Astrocyte (in vitro differentiated cells and primary cell): ENCODE data around the gene ZNF492. TPM values are rescaled to one million over a fixed set of nuclear protein-coding genes. Genes with fewer than 3 reads are reported as not detected.
"Not testable (repeated sequence)": the region's sequence is repeated elsewhere in the genome, so short reads cannot be mapped to it uniquely, and the experiment has no call there.

ENCODE experiments used
- DNase-seq: peaks from one replicate; pipeline ENCODE4 v3.0.0-alpha.2; 2010; ENCODE audit warnings: low read depth
- FAIRE-seq: peaks from 2 replicates; lab custom pipeline; 2011; peaks lifted over from hg19 to GRCh38; lab: Jason Lieb, UNC
- H2AFZ ChIP-seq: 2 replicates; pipeline ENCODE4 v1.6.0; 2012; ENCODE audit warnings: low read depth, low read length, inconsistent platforms
- H3K27ac ChIP-seq: 2 replicates; pipeline ENCODE4 v1.5.1; 2011; ENCODE audit warnings: low read depth, low read length, inconsistent platforms
- H3K27me3 ChIP-seq: 2 replicates; pipeline ENCODE4 v1.6.0; 2011; ENCODE audit warnings: low read length, inconsistent platforms; ENCODE audit not compliant: insufficient read depth
- H3K36me3 ChIP-seq: 2 replicates; pipeline ENCODE4 v1.5.1; 2011; ENCODE audit warnings: low read length, inconsistent platforms; ENCODE audit not compliant: insufficient read depth
- H3K4me1 ChIP-seq: 2 replicates; pipeline ENCODE4 v1.5.1; 2011; ENCODE audit warnings: low read length, inconsistent platforms; ENCODE audit not compliant: insufficient read depth
- H3K4me2 ChIP-seq: 2 replicates; pipeline ENCODE4 v1.6.0; 2012; ENCODE audit warnings: low read length, inconsistent platforms
- H3K4me3 ChIP-seq: 2 replicates; pipeline ENCODE4 v1.5.1; 2011; ENCODE audit warnings: low read depth, mild to moderate bottlenecking, low read length, inconsistent platforms; ENCODE audit not compliant: insufficient read depth
- H3K79me2 ChIP-seq: 2 replicates; pipeline ENCODE4 v1.6.0; 2012; ENCODE audit warnings: mild to moderate bottlenecking, low read length, inconsistent platforms; ENCODE audit not compliant: insufficient read depth
- H3K9ac ChIP-seq: 2 replicates; pipeline ENCODE4 v1.6.0; 2012; ENCODE audit warnings: mild to moderate bottlenecking, low read length, inconsistent platforms
- H3K9me3 ChIP-seq: 2 replicates; pipeline ENCODE4 v1.5.1; 2012; ENCODE audit warnings: low read depth, mild to moderate bottlenecking, low read length, inconsistent platforms; ENCODE audit not compliant: insufficient read depth
- H4K20me1 ChIP-seq: 2 replicates; pipeline ENCODE4 v1.6.0; 2012; ENCODE audit warnings: low read length, inconsistent platforms; ENCODE audit not compliant: insufficient read depth
- H3K27ac Mint-ChIP-seq: one replicate; pipeline ENCODE4 v1.8.0; 2021; ENCODE audit warnings: mild to moderate bottlenecking, mixed read lengths; ENCODE audit not compliant: unreplicated experiment
- H3K27me3 Mint-ChIP-seq: one replicate; pipeline ENCODE4 v1.8.0; 2021; ENCODE audit warnings: low read depth, mixed read lengths; ENCODE audit not compliant: unreplicated experiment
- H3K36me3 Mint-ChIP-seq: one replicate; pipeline ENCODE4 v1.8.0; 2021; ENCODE audit warnings: low read depth, mixed read lengths; ENCODE audit not compliant: unreplicated experiment
- H3K4me1 Mint-ChIP-seq: one replicate; pipeline ENCODE4 v1.8.0; 2021; ENCODE audit warnings: low read depth, mixed read lengths; ENCODE audit not compliant: unreplicated experiment
- H3K4me3 Mint-ChIP-seq: one replicate; pipeline ENCODE4 v1.8.0; 2021; ENCODE audit warnings: mild to moderate bottlenecking, moderate library complexity, mixed read lengths; ENCODE audit not compliant: unreplicated experiment
- H3K9me3 Mint-ChIP-seq: one replicate; pipeline ENCODE4 v1.8.0; 2021; ENCODE audit warnings: mild to moderate bottlenecking, mixed read lengths; ENCODE audit not compliant: unreplicated experiment
- EZH2 ChIP-seq: IDR thresholded peaks from 2 replicates; pipeline ENCODE4 v1.6.1; 2012; ENCODE audit warnings: mild to moderate bottlenecking, low read length, inconsistent platforms; ENCODE audit not compliant: insufficient read depth
- total RNA-seq: library from RNA; stranded (reverse); gene quantifications from 2 replicates; pipeline ENCODE4 v1.2.1, GENCODE V29; 2021
- TF ChIP-seq, protein P1 (sequence below): IDR thresholded peaks from 2 replicates; pipeline ENCODE4 v1.5.1; 2011; ENCODE audit warnings: low read depth, mild to moderate bottlenecking, inconsistent platforms, low read length, moderate library complexity; ENCODE audit not compliant: insufficient read depth

ZNF492 gene
- total RNA-seq, 1 donor from 2014 or later = not detected

DNA sequence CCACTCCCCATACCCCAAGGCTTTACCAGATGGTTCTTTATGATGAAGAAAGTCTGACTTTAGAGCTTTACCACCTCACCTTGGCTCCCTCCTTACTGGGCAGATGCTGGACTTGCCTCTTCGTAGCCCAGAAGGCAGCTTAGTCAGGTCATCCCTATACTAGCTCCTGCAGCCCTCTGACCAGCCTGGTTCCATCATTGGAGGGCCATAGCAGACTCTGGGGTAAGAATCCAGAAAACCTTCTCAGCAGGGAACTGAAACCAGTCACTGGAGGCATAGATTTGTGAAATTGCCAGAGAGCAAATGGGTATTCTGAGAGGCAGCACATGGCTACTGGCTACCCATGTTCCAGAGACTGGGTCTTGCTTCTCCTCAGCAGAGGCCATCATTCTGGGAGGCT, 21.8 kb upstream of the ZNF492 start:
- no peak overlapping the region for H3K9ac ChIP-seq
- no peaks in the 10 kb centered on the region for H3K27me3 ChIP-seq
- H3K4me1 Mint-ChIP-seq = no peaks in the 10 kb centered on the region
- no peaks in the 10 kb centered on the region for H3K79me2 ChIP-seq
- H3K36me3 Mint-ChIP-seq = peaks cover 2% of the 10 kb centered on the region
- no peak overlapping the region for H3K4me3 Mint-ChIP-seq
- no peak overlapping the region for H3K27ac ChIP-seq
- no peak overlapping the region for H2AFZ ChIP-seq
- no peak overlapping the region for H3K4me3 ChIP-seq
- H3K9me3 ChIP-seq = peaks cover 19% of the 10 kb centered on the region
- no peaks in the 10 kb centered on the region for H3K4me1 ChIP-seq
- no peaks in the 10 kb centered on the region for H3K27me3 Mint-ChIP-seq
- TF ChIP-seq EZH2 = no peak
- TF ChIP-seq, protein P1, sequence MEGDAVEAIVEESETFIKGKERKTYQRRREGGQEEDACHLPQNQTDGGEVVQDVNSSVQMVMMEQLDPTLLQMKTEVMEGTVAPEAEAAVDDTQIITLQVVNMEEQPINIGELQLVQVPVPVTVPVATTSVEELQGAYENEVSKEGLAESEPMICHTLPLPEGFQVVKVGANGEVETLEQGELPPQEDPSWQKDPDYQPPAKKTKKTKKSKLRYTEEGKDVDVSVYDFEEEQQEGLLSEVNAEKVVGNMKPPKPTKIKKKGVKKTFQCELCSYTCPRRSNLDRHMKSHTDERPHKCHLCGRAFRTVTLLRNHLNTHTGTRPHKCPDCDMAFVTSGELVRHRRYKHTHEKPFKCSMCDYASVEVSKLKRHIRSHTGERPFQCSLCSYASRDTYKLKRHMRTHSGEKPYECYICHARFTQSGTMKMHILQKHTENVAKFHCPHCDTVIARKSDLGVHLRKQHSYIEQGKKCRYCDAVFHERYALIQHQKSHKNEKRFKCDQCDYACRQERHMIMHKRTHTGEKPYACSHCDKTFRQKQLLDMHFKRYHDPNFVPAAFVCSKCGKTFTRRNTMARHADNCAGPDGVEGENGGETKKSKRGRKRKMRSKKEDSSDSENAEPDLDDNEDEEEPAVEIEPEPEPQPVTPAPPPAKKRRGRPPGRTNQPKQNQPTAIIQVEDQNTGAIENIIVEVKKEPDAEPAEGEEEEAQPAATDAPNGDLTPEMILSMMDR = no peak
- H3K27ac Mint-ChIP-seq = no peak overlapping the region
- H3K9me3 Mint-ChIP-seq = peaks cover 41% of the 10 kb centered on the region
- no peak for FAIRE-seq
- H3K36me3 ChIP-seq = no peaks in the 10 kb centered on the region
- DNase-seq = no peak
- H3K4me2 ChIP-seq = no peak overlapping the region
- H4K20me1 ChIP-seq = no peaks in the 10 kb centered on the region

DNA sequence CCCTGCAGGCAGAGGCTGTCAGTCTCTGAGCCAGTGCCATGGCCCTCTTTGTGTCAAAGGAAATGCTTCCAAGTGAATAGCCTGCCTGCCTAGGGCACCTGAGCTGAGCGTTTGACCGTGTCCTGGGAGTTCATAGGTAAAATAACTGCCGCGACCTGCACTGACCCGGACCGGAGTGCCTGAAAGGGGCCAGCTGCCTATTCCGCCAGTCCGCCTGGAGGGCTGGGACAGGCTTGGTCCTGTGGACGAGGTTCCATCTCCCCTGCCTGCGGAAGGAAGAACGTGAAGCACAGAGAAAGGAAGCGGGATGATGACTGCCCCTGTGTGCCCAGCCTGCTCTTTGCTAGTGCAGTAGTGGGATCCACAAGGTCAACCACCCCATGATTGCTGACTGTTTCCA, 17.5 kb upstream of the ZNF492 start:
- H2AFZ ChIP-seq = no peak overlapping the region
- H3K27me3 Mint-ChIP-seq = no peaks in the 10 kb centered on the region
- no peaks in the 10 kb centered on the region for H3K4me1 ChIP-seq
- H4K20me1 ChIP-seq = no peaks in the 10 kb centered on the region
- H3K27ac Mint-ChIP-seq = no peak overlapping the region
- H3K79me2 ChIP-seq = no peaks in the 10 kb centered on the region
- TF ChIP-seq EZH2 = no peak
- TF ChIP-seq, protein P1 = no peak
- H3K27ac ChIP-seq = no peak overlapping the region
- H3K4me3 Mint-ChIP-seq = no peak overlapping the region
- H3K27me3 ChIP-seq = no peaks in the 10 kb centered on the region
- DNase-seq = no peak
- H3K36me3 ChIP-seq = no peaks in the 10 kb centered on the region
- H3K4me3 ChIP-seq = no peak overlapping the region
- H3K9me3 ChIP-seq = peaks cover 11% of the 10 kb centered on the region
- H3K4me1 Mint-ChIP-seq = no peaks in the 10 kb centered on the region
- FAIRE-seq = no peak
- H3K9ac ChIP-seq = no peak overlapping the region
- H3K9me3 Mint-ChIP-seq = peaks cover 42% of the 10 kb centered on the region
- H3K4me2 ChIP-seq = no peak overlapping the region
- peaks cover 2% of the 10 kb centered on the region for H3K36me3 Mint-ChIP-seq

DNA sequence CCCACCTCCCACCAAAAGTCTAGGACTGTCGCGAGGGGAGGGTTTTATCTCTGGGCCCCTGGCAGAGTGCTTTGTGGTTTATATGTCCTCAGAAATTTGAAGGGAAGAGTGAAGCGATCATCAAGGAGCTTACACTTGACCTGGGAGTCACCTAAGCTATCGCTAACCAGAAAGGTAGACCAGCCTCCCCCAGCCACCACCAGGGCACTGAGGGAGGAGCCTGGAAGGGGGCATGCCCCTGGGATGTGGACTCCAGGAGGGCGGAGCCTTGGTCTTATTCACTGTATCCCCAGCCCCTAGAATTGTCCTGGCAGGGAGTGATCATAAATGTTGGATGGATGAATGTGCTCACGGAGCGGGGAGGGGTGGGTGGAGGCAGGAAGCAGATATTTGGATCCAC, 16.9 kb upstream of the ZNF492 start:
- peaks cover 43% of the 10 kb centered on the region for H3K9me3 Mint-ChIP-seq
- not testable (repeated sequence) for H3K36me3 Mint-ChIP-seq, H3K4me3 Mint-ChIP-seq, H3K27ac Mint-ChIP-seq, H2AFZ ChIP-seq, H3K4me3 ChIP-seq, H3K79me2 ChIP-seq, FAIRE-seq, H3K4me1 ChIP-seq, H3K27me3 ChIP-seq, H4K20me1 ChIP-seq, H3K36me3 ChIP-seq, H3K4me2 ChIP-seq, H3K9ac ChIP-seq, H3K27me3 Mint-ChIP-seq, H3K4me1 Mint-ChIP-seq, H3K27ac ChIP-seq, DNase-seq
- peaks cover 11% of the 10 kb centered on the region for H3K9me3 ChIP-seq
